Measurements from ENCODE around the gene SP2. TPM values are rescaled to one million over a fixed set of nuclear protein-coding genes. Genes with fewer than 3 reads are reported as not detected.

The SP2 gene
- total and polyA plus RNA-seq, 2 of the 8 experiments (the other 6 are each of a cell fraction or from before 2014, with no cell fraction given), result 5.6 to 13.8 TPM

GRCh38 chr17:47882247-47882646, 13.8 kb upstream of the SP2 start:
- 0 out of 2 replicates have a peak overlapping the region, but pooled peaks have one; percentile 49 for H2BK15ac ChIP-seq (ENCODE audit: low read length)
- no peaks in the 10 kb centered on the region; a peak in 1 of 7 replicates for H3K27me3 ChIP-seq (replicated peaks in 1 of 4; ENCODE audit: control insufficient read depth in 3 of 4, extremely low read depth in 1 of 4, insufficient read depth in 3 of 4, low read length in 3 of 4)
- no peak overlapping the region for H3K18ac ChIP-seq (ENCODE audit: extremely low read depth, low read length)
- no peaks in the 10 kb centered on the region for H3K79me1 ChIP-seq (ENCODE audit: low read depth, low read length)
- H4K5ac ChIP-seq (ENCODE audit: insufficient read length, low read depth, low read length), result no peak overlapping the region
- ChIA-PET POLR2A (ENCODE audit: partially characterized antibody) (interaction anchor here (0.7 to 2.2 kb wide), 6 partner anchors 8 to 208 kb away, joined by 3 to 7 read pairs (median 4); partner anchors contain the start of gene SP2), CTCF (ENCODE audit: partially characterized antibody) (interaction anchor here (1.1 to 18.8 kb wide), 8 partner anchors 9 to 88 kb away, joined by 3 to 1206 read pairs (median 5); partner anchors contain the start of genes CDK5RAP3, SCRN2 and SP6)
- no peak overlapping the region for H3K27ac ChIP-seq (ENCODE audit: low read depth, low read length)
- H3K4me2 ChIP-seq (ENCODE audit: insufficient read depth in 1 of 2, low read depth in 2 of 2, low read length in 2 of 2), result no peak overlapping the region
- H3K9me3 ChIP-seq (ENCODE audit: insufficient read depth in 2 of 2, low read depth in 1 of 2, low read length in 1 of 2), result no peaks in the 10 kb centered on the region
- no peak overlapping the region for H3K4ac ChIP-seq (replicated peaks; ENCODE audit: insufficient read length, low read depth, low read length)
- no peak overlapping the region for H2BK12ac ChIP-seq (ENCODE audit: low read depth, low read length)
- no peak overlapping the region for H2BK5ac ChIP-seq (ENCODE audit: low read depth, low read length)
- no peaks in the 10 kb centered on the region for H3K79me2 ChIP-seq (ENCODE audit: control insufficient read depth in 1 of 2, insufficient read depth in 2 of 2, low read length in 2 of 2)
- H4K20me1 ChIP-seq (replicated peaks in 1 of 2; ENCODE audit: control insufficient read depth in 1 of 2, insufficient read depth in 2 of 2, low read length in 2 of 2), result no peaks in the 10 kb centered on the region
- no peak overlapping the region for H2BK20ac ChIP-seq (ENCODE audit: low read length)
- DNase-seq (ENCODE audit: low read depth in 1 of 2, low spot score in 2 of 2) (no peak), FAIRE-seq (no peak)
- no peak overlapping the region for H4K91ac ChIP-seq (replicated peaks; ENCODE audit: insufficient read length, low read length)
- H3K9ac ChIP-seq (replicated peaks in 1 of 4; ENCODE audit: extremely low read depth in 1 of 4, low read depth in 3 of 4, low read length in 3 of 4), result no peak overlapping the region
- TF ChIP-seq BRCA1 (IDR thresholded peaks at IDR 0.05; ENCODE audit: low read depth, low read length) (no peak), SP4 (IDR thresholded peaks at IDR 0.05; ENCODE audit: low read length) (no peak), CTBP2 (IDR thresholded peaks at IDR 0.05; ENCODE audit: borderline replicate concordance, insufficient read depth, insufficient read length, low read length) (no peak), BACH1 (IDR thresholded peaks at IDR 0.05; ENCODE audit: low read length) (no peak)
- H3K4me3 ChIP-seq (ENCODE audit: extremely low read depth in 1 of 4, insufficient read depth in 2 of 4, low read depth in 3 of 4, low read length in 4 of 4), result no peak overlapping the region
- H3K4me1 ChIP-seq (replicated peaks in 1 of 4; ENCODE audit: control insufficient read depth in 3 of 4, insufficient read depth in 4 of 4, low read length in 3 of 4), result peaks cover 0 to 20% (median 12%) of the 10 kb centered on the region in 4 experiments; a peak in 6 of 7 replicates
- H3K56ac ChIP-seq (replicated peaks; ENCODE audit: insufficient read length, low read depth, low read length), result no peak overlapping the region
- H3K36me3 ChIP-seq (ENCODE audit: control insufficient read depth in 2 of 4, insufficient read depth in 4 of 4, low read length in 3 of 4), result no peaks in the 10 kb centered on the region
- H2BK120ac ChIP-seq (replicated peaks; ENCODE audit: low read depth, low read length), result no peak overlapping the region
- H2AK5ac ChIP-seq (ENCODE audit: low read depth, low read length), result no peak overlapping the region
- 85% methylated on average over 7 of the region's 7 CpGs; no CpG with 5 or more reads in 1 of the 2 experiments for WGBS, 2 experiments (ENCODE audit: extremely low coverage in 1 of 2, insufficient coverage in 1 of 2, insufficient read length in 1 of 2, insufficient replicate concordance in 2 of 2, low coverage in 1 of 2, low lambda C conversion rate in 2 of 2, missing lambda C conversion rate in 1 of 2)
- no peaks in the 10 kb centered on the region for H3K23me2 ChIP-seq (ENCODE audit: low read depth, low read length)
- H3K14ac ChIP-seq (ENCODE audit: insufficient read length), result no peak overlapping the region
- no peak overlapping the region for H3K23ac ChIP-seq (ENCODE audit: insufficient read length)
- H2AFZ ChIP-seq (ENCODE audit: low read length), result no peak overlapping the region
- no peak overlapping the region for H4K8ac ChIP-seq (ENCODE audit: extremely low read depth, insufficient read depth, low read length)
